NT2/D1 (cell line): ENCODE results near the gene NEUROD6.

Source experiments
- SUZ12 ChIP-seq: IDR thresholded peaks from 2 replicates; pipeline ENCODE4 v1.6.1; 2011; ENCODE audit not compliant: insufficient read length, insufficient read depth; ENCODE audit errors: extremely low read depth
- YY1 ChIP-seq: IDR thresholded peaks from 2 replicates; pipeline ENCODE4 v1.6.1; 2011; ENCODE audit not compliant: insufficient read length, insufficient read depth
- ZNF274 ChIP-seq: IDR thresholded peaks from 2 replicates; pipeline ENCODE4 v1.6.1; 2011; ENCODE audit warnings: mild to moderate bottlenecking, low read depth, low read length

DNA sequence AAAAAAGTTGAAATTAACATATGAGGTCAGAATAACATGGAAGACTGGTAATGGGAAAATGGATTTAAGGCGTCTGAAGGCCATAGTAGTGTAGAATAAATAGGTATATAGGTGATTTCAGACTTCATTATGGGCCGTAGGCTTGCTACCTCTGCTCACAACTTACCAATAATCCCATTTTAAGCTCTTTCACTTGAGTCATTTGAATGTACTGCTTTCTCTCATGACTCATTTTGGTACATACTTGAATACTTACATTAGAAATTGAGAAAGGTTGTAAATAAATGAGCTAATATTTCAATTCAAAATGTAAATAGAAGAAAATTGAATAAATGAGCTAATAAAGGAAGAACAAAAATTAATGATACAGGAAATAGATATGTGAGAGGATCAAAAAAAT is 42.2 kb upstream of the NEUROD6 start:
- TF ChIP-seq YY1 (no peak), ZNF274 (no peak), SUZ12 (no peak)
